Activated CD4-positive, alpha-beta T cell treated with anti-CD3 and anti-CD28 coated beads, Interleukin-2, amount 50 U/mL, for 1 hour (primary cell): Measurements from ENCODE around the gene ETFA.
"Not testable (repeated sequence)": the region's sequence is repeated elsewhere in the genome, so short reads cannot be mapped to it uniquely, and the experiment has no call there.

ENCODE experiments used
- DNase-seq: peaks from one replicate; pipeline ENCODE4 v3.0.0-alpha.2; 2020

ETFA gene

GRCh38 chr15:76324066-76324465 lies 12.8 kb upstream of the ETFA start:
- DNase-seq: no peak

GRCh38 chr15:76321602-76322001 lies 10.3 kb upstream of the ETFA start:
- DNase-seq: no peak

- DNase-seq: no peak
These were observed 9.9 kb upstream of the ETFA start for GRCh38 chr15:76321171-76321570.

GRCh38 chr15:76320012-76320411 lies 8.7 kb upstream of the ETFA start:
- DNase-seq: no peak

- DNase-seq: no peak
These were observed 2.5 kb upstream of the ETFA start for GRCh38 chr15:76313731-76314130.

- not testable (repeated sequence) for DNase-seq
These were observed 1.9 kb upstream of the ETFA start for GRCh38 chr15:76313175-76313567.

GRCh38 chr15:76312540-76313174 lies 1.4 kb upstream of the ETFA start:
- DNase-seq: no peak

GRCh38 chr15:76310475-76311099 lies 682 bp downstream of the ETFA start:
- no peak for DNase-seq

- DNase-seq: no peak
These were observed 1.5 kb downstream of the ETFA start for GRCh38 chr15:76309601-76310330.

GRCh38 chr15:76303909-76304308 lies 7.4 kb downstream of the ETFA start:
- DNase-seq: no peak

GRCh38 chr15:76299786-76300185 lies 11.5 kb downstream of the ETFA start:
- DNase-seq: no peak

GRCh38 chr15:76298986-76299385 lies 12.3 kb downstream of the ETFA start:
- no peak for DNase-seq

- not testable (repeated sequence) for DNase-seq
These were observed 13.3 kb downstream of the ETFA start for GRCh38 chr15:76297951-76298350.

GRCh38 chr15:76296849-76297248 lies 14.4 kb downstream of the ETFA start:
- DNase-seq: no peak

- not testable (repeated sequence) for DNase-seq
These were observed 16.8 kb downstream of the ETFA start for GRCh38 chr15:76294463-76294862.

GRCh38 chr15:76293361-76293760 lies 17.9 kb downstream of the ETFA start:
- no peak for DNase-seq

GRCh38 chr15:76289582-76289981 lies 21.7 kb downstream of the ETFA start:
- no peak for DNase-seq

- DNase-seq: no peak
These were observed 24.9 kb downstream of the ETFA start for GRCh38 chr15:76286271-76286879.

- no peak for DNase-seq
These were observed 25.9 kb downstream of the ETFA start for GRCh38 chr15:76285241-76285825.

- no peak for DNase-seq
These were observed 28.8 kb downstream of the ETFA start for GRCh38 chr15:76282465-76282864.

- DNase-seq: no peak
These were observed 32.6 kb downstream of the ETFA start for GRCh38 chr15:76278651-76279050.

GRCh38 chr15:76274821-76275220 lies 36.4 kb downstream of the ETFA start:
- DNase-seq: no peak

- DNase-seq: no peak
These were observed 37.0 kb downstream of the ETFA start for GRCh38 chr15:76274226-76274625.
